ENCODE results near the gene GPSM1. TPM values are rescaled to one million over a fixed set of nuclear protein-coding genes. Genes with fewer than 3 reads are reported as not detected.

GPSM1 gene
- total RNA-seq, 1 donor from 2014 or later, result 6.2 TPM

- Histone ChIP-seq H3K9me3 (ENCODE audit: low read depth) (no peaks in the 10 kb centered on the region), H2AFZ (replicated peaks) (no peak overlapping the region), H4K20me1 (ENCODE audit: low read depth) (peaks cover 3% of the 10 kb centered on the region), H3K9ac (no peak overlapping the region), H3K4me1 (no peaks in the 10 kb centered on the region), H3K27ac (no peak overlapping the region), H3K27me3 (no peaks in the 10 kb centered on the region), H3K36me3 (no peaks in the 10 kb centered on the region), H3K79me2 (ENCODE audit: low read depth) (no peaks in the 10 kb centered on the region), H3K4me2 (no peak overlapping the region), H3F3A (ENCODE audit: low read depth) (no peaks in the 10 kb centered on the region), H3K4me3 (no peak overlapping the region)
- Mint-ChIP-seq H3K4me1 (peaks cover 5% of the 10 kb centered on the region), H3K27ac (no peak overlapping the region), H3K27me3 (ENCODE audit: insufficient read depth, low read depth) (no peaks in the 10 kb centered on the region), H3K4me3 (no peak overlapping the region), H3K36me3 (no peaks in the 10 kb centered on the region), H3K9me3 (no peaks in the 10 kb centered on the region)
- TF ChIP-seq CTCF (IDR thresholded peaks at IDR 0.05) (no peak), EZH2 (IDR thresholded peaks at IDR 0.05) (no peak), EZH2phosphoT487 (IDR thresholded peaks at IDR 0.05) (no peak)
- DNase-seq (ENCODE audit: low spot score), result no peak
Measured at GRCh38 chr9:136368190-136368589, 40.9 kb downstream of the GPSM1 start.

- H3K27ac ChIP-seq, result no peak overlapping the region
- no peaks in the 10 kb centered on the region for H4K20me1 ChIP-seq (ENCODE audit: low read depth)
- H3K79me2 ChIP-seq (ENCODE audit: low read depth), result no peaks in the 10 kb centered on the region
- no peaks in the 10 kb centered on the region for H3K36me3 ChIP-seq
- Mint-ChIP-seq H3K4me3 (no peak overlapping the region), H3K4me1 (peaks cover 6% of the 10 kb centered on the region), H3K9me3 (no peaks in the 10 kb centered on the region), H3K36me3 (no peaks in the 10 kb centered on the region), H3K27ac (no peak overlapping the region), H3K27me3 (ENCODE audit: insufficient read depth, low read depth) (no peaks in the 10 kb centered on the region)
- DNase-seq (ENCODE audit: low spot score), result no peak
- H3K27me3 ChIP-seq, result no peaks in the 10 kb centered on the region
- no peak overlapping the region for H3K4me2 ChIP-seq
- no peak overlapping the region for H3K4me3 ChIP-seq
- no peaks in the 10 kb centered on the region for H3F3A ChIP-seq (ENCODE audit: low read depth)
- TF ChIP-seq CTCF (IDR thresholded peaks at IDR 0.05), result no peak
- no peak for TF ChIP-seq EZH2 (IDR thresholded peaks at IDR 0.05)
- TF ChIP-seq EZH2phosphoT487 (IDR thresholded peaks at IDR 0.05), result no peak
- H3K9ac ChIP-seq, result no peak overlapping the region
- H3K4me1 ChIP-seq, result no peaks in the 10 kb centered on the region
- no peak overlapping the region for H2AFZ ChIP-seq (replicated peaks)
- H3K9me3 ChIP-seq (ENCODE audit: low read depth), result no peaks in the 10 kb centered on the region
Measured at GRCh38 chr9:136370037-136370436, 42.7 kb downstream of the GPSM1 start.

- H3K27me3 ChIP-seq, result no peaks in the 10 kb centered on the region
- no peak overlapping the region for H2AFZ ChIP-seq (replicated peaks)
- H3K36me3 ChIP-seq, result no peaks in the 10 kb centered on the region
- H4K20me1 ChIP-seq (ENCODE audit: low read depth), result no peaks in the 10 kb centered on the region
- H3F3A ChIP-seq (ENCODE audit: low read depth), result no peaks in the 10 kb centered on the region
- H3K4me1 ChIP-seq, result no peaks in the 10 kb centered on the region
- no peak overlapping the region for H3K27ac ChIP-seq
- H3K79me2 ChIP-seq (ENCODE audit: low read depth), result no peaks in the 10 kb centered on the region
- no peaks in the 10 kb centered on the region for H3K27me3 Mint-ChIP-seq (ENCODE audit: insufficient read depth, low read depth)
- H3K27ac Mint-ChIP-seq, result no peak overlapping the region
- no peak for DNase-seq (ENCODE audit: low spot score)
- H3K4me2 ChIP-seq, result no peak overlapping the region
- H3K9ac ChIP-seq, result no peak overlapping the region
- H3K9me3 ChIP-seq (ENCODE audit: low read depth), result no peaks in the 10 kb centered on the region
- H3K4me3 Mint-ChIP-seq, result no peak overlapping the region
- no peaks in the 10 kb centered on the region for H3K36me3 Mint-ChIP-seq
- H3K4me1 Mint-ChIP-seq, result peaks cover 6% of the 10 kb centered on the region
- no peak overlapping the region for H3K4me3 ChIP-seq
- TF ChIP-seq EZH2 (IDR thresholded peaks at IDR 0.05) (no peak), EZH2phosphoT487 (IDR thresholded peaks at IDR 0.05) (no peak), CTCF (IDR thresholded peaks at IDR 0.05) (no peak)
- H3K9me3 Mint-ChIP-seq, result no peaks in the 10 kb centered on the region
Measured at GRCh38 chr9:136370687-136371532, 43.6 kb downstream of the GPSM1 start.
